ENCODE results near the gene CPAMD8.

GRCh38 chr19:17073869-17074633 is 47.4 kb upstream of the CPAMD8 start:
- TF ChIP-seq CTCF (conservative IDR thresholded peaks at IDR 0.05 in 1 of 2, IDR thresholded peaks at IDR 0.05 in 1 of 2; ENCODE audit: low read depth in 1 of 2, low read length in 2 of 2) (no peak), EZH2 (IDR thresholded peaks at IDR 0.05; ENCODE audit: low read length, missing control alignments) (no peak)

All from fibroblast of lung (primary cell).